ENCODE results near the gene CETN1.

Gene CETN1

GRCh38 chr18:580154-580553 lies at the start of gene CETN1:
Gene CETN1, plus strand, starts transcription at chr18:580380. Its CDS starts 29 bp downstream, at chr18:580409.
- no peak for DNase-seq (ENCODE audit: extremely low read depth in 1 of 2, low read depth in 1 of 2)

- DNase-seq (ENCODE audit: extremely low read depth in 1 of 2, low read depth in 1 of 2): no peak
Observed at GRCh38 chr18:532018-532417, 48.2 kb upstream of the CETN1 start.

GRCh38 chr18:532632-533031 lies 47.5 kb upstream of the CETN1 start:
- DNase-seq (ENCODE audit: extremely low read depth in 1 of 2, low read depth in 1 of 2): no peak

GRCh38 chr18:533995-534601 lies 46.1 kb upstream of the CETN1 start:
- no peak for DNase-seq (ENCODE audit: extremely low read depth in 1 of 2, low read depth in 1 of 2)

- DNase-seq (ENCODE audit: extremely low read depth in 1 of 2, low read depth in 1 of 2): no peak
Observed at GRCh38 chr18:543447-544078, 36.6 kb upstream of the CETN1 start.

- DNase-seq (ENCODE audit: extremely low read depth in 1 of 2, low read depth in 1 of 2): no peak
Observed at GRCh38 chr18:549967-550366, 30.2 kb upstream of the CETN1 start.

- DNase-seq (ENCODE audit: extremely low read depth in 1 of 2, low read depth in 1 of 2): no peak
Observed at GRCh38 chr18:551404-552061, 28.6 kb upstream of the CETN1 start.

GRCh38 chr18:555705-556457 lies 24.3 kb upstream of the CETN1 start:
- no peak for DNase-seq (ENCODE audit: extremely low read depth in 1 of 2, low read depth in 1 of 2)

GRCh38 chr18:564708-565561 lies 15.2 kb upstream of the CETN1 start:
- DNase-seq (ENCODE audit: extremely low read depth in 1 of 2, low read depth in 1 of 2): no peak

- DNase-seq (ENCODE audit: extremely low read depth in 1 of 2, low read depth in 1 of 2): no peak
Observed at GRCh38 chr18:565562-566061, 14.6 kb upstream of the CETN1 start.

GRCh38 chr18:567122-567521 lies 13.1 kb upstream of the CETN1 start:
- no peak for DNase-seq (ENCODE audit: extremely low read depth in 1 of 2, low read depth in 1 of 2)

GRCh38 chr18:568731-569130 lies 11.4 kb upstream of the CETN1 start:
- no peak for DNase-seq (ENCODE audit: extremely low read depth in 1 of 2, low read depth in 1 of 2)

- DNase-seq (ENCODE audit: extremely low read depth in 1 of 2, low read depth in 1 of 2): no peak
Observed at GRCh38 chr18:570256-570655, 9.9 kb upstream of the CETN1 start.

GRCh38 chr18:570697-571096 lies 9.5 kb upstream of the CETN1 start:
- DNase-seq (ENCODE audit: extremely low read depth in 1 of 2, low read depth in 1 of 2): no peak

GRCh38 chr18:572091-572830 lies 7.9 kb upstream of the CETN1 start:
- no peak for DNase-seq (ENCODE audit: extremely low read depth in 1 of 2, low read depth in 1 of 2)

GRCh38 chr18:572831-573289 lies 7.3 kb upstream of the CETN1 start:
- DNase-seq (ENCODE audit: extremely low read depth in 1 of 2, low read depth in 1 of 2): no peak

GRCh38 chr18:573385-573784 lies 6.8 kb upstream of the CETN1 start:
- DNase-seq (ENCODE audit: extremely low read depth in 1 of 2, low read depth in 1 of 2): no peak

GRCh38 chr18:574149-574860 lies 5.9 kb upstream of the CETN1 start:
- DNase-seq (ENCODE audit: extremely low read depth in 1 of 2, low read depth in 1 of 2): no peak

All from stimulated activated CD8-positive, alpha-beta memory T cell treated with anti-CD3 and anti-CD28 coated beads, Interleukin-7, amount 100 ng/mL, for 48 hours (primary cell).